ENCODE measurements around the gene NBAS. TPM values are rescaled to one million over a fixed set of nuclear protein-coding genes. Genes with fewer than 3 reads are reported as not detected.

The NBAS gene
- polyA plus RNA-seq, 1 donor (not counting 4 experiments of a cell fraction or from before 2014, with no cell fraction given), result 27.9 TPM

DNA sequence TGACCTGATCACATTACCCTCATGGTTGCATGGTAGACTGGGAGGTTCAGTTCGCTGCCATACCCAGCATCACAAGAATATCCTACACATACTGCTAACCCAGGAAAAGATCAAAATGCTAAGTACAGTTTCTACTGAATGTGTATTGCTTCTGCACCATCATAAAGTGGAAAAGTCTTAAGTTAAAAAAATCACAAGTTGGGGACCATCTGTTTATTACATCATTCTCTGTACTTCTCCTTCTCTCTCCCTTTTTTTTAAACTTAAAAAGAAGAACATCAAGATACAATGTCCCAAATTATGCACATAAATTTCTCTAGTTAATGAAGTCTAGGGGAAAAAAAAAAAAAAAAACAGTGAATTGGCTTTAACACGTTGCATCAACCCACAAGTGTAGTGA lies 43.3 kb downstream of the NBAS start:
- TF ChIP-seq CTCF (optimal IDR thresholded peaks at IDR 0.05 in 1 of 3, IDR thresholded peaks at IDR 0.05 in 1 of 3, conservative IDR thresholded peaks at IDR 0.05 in 1 of 3; ENCODE audit: extremely low read depth in 1 of 3, insufficient read depth in 2 of 3, low read length in 3 of 3), result no peak
- TF ChIP-seq EZH2 (IDR thresholded peaks at IDR 0.05; ENCODE audit: low read length), result no peak
- no peak for FAIRE-seq
- dilution Hi-C loops (cut with MboI; ENCODE audit: extremely low pct_ligation_motif_present, low sequenced_read_pairs), result no loop called here

GRCh38 chr2:15511686-15512085 lies 49.4 kb downstream of the NBAS start:
- no peak for FAIRE-seq
- H3K4me1 ChIP-seq (ENCODE audit: control insufficient read depth, extremely low read depth, insufficient read depth, low read length), result peaks cover 8% of the 10 kb centered on the region
- no peaks in the 10 kb centered on the region for H3K9me1 ChIP-seq (ENCODE audit: control insufficient read depth, extremely low read depth, insufficient read depth, low read length)
- no peak overlapping the region for H3K4me2 ChIP-seq (ENCODE audit: control insufficient read depth, extremely low read depth, insufficient read depth, low read depth, low read length)
- H3K27ac ChIP-seq (ENCODE audit: control insufficient read depth, insufficient read depth, low read length), result no peak overlapping the region
- no peak for DNase-seq (ENCODE audit: low read depth, low spot score)
- TF ChIP-seq CTCF (optimal IDR thresholded peaks at IDR 0.05 in 1 of 3, IDR thresholded peaks at IDR 0.05 in 1 of 3, conservative IDR thresholded peaks at IDR 0.05 in 1 of 3; ENCODE audit: extremely low read depth in 1 of 3, insufficient read depth in 2 of 3, low read length in 3 of 3) (no peak), EZH2 (IDR thresholded peaks at IDR 0.05; ENCODE audit: low read length) (no peak)
- H3K79me2 ChIP-seq (ENCODE audit: control insufficient read depth, insufficient read depth, low read length), result no peaks in the 10 kb centered on the region
- dilution Hi-C loops (cut with MboI; ENCODE audit: extremely low pct_ligation_motif_present, low sequenced_read_pairs), result no loop called here
- H3K9ac ChIP-seq (ENCODE audit: control insufficient read depth, extremely low read depth, insufficient read depth, low read length), result no peak overlapping the region
- no peak overlapping the region for H2AFZ ChIP-seq (ENCODE audit: control insufficient read depth, low read length)
- no peak overlapping the region for H3K4me3 ChIP-seq (ENCODE audit: control insufficient read depth in 2 of 3, extremely low read depth in 1 of 3, insufficient read depth in 2 of 3, low read depth in 1 of 3, low read length in 3 of 3)
- H3K9me3 ChIP-seq (ENCODE audit: control insufficient read depth, low read depth, low read length), result no peaks in the 10 kb centered on the region
- H4K20me1 ChIP-seq (ENCODE audit: control insufficient read depth, extremely low read depth, insufficient read depth, low read length), result no peaks in the 10 kb centered on the region
- peaks cover 0 to 10% of the 10 kb centered on the region in 2 experiments for H3K36me3 ChIP-seq (ENCODE audit: control insufficient read depth in 2 of 2, extremely low read depth in 1 of 2, insufficient read depth in 2 of 2, low read length in 2 of 2)
- H3K27me3 ChIP-seq (ENCODE audit: control insufficient read depth, extremely low read depth, insufficient read depth, low read length), result no peaks in the 10 kb centered on the region

More for the DNA sequence above, 43.3 kb downstream of the NBAS start:
- Histone ChIP-seq H3K9me3 (ENCODE audit: control insufficient read depth, low read depth, low read length) (no peaks in the 10 kb centered on the region), H2AFZ (ENCODE audit: control insufficient read depth, low read length) (no peak overlapping the region), H3K79me2 (ENCODE audit: control insufficient read depth, insufficient read depth, low read length) (no peaks in the 10 kb centered on the region), H3K36me3 (ENCODE audit: control insufficient read depth in 2 of 2, extremely low read depth in 1 of 2, insufficient read depth in 2 of 2, low read length in 2 of 2) (no peaks in the 10 kb centered on the region), H3K4me2 (ENCODE audit: control insufficient read depth, extremely low read depth, insufficient read depth, low read depth, low read length) (no peak overlapping the region), H4K20me1 (ENCODE audit: control insufficient read depth, extremely low read depth, insufficient read depth, low read length) (no peaks in the 10 kb centered on the region), H3K27me3 (ENCODE audit: control insufficient read depth, extremely low read depth, insufficient read depth, low read length) (no peaks in the 10 kb centered on the region), H3K9ac (ENCODE audit: control insufficient read depth, extremely low read depth, insufficient read depth, low read length) (no peak overlapping the region), H3K27ac (ENCODE audit: control insufficient read depth, insufficient read depth, low read length) (no peak overlapping the region), H3K9me1 (ENCODE audit: control insufficient read depth, extremely low read depth, insufficient read depth, low read length) (no peaks in the 10 kb centered on the region), H3K4me3 (ENCODE audit: control insufficient read depth in 2 of 3, extremely low read depth in 1 of 3, insufficient read depth in 2 of 3, low read depth in 1 of 3, low read length in 3 of 3) (no peak overlapping the region), H3K4me1 (ENCODE audit: control insufficient read depth, extremely low read depth, insufficient read depth, low read length) (peaks cover 6% of the 10 kb centered on the region)
- DNase-seq (ENCODE audit: low read depth, low spot score), result no peak

All from keratinocyte (primary cell).